ENCODE results near the gene ADAMTS6. TPM values are rescaled to one million over a fixed set of nuclear protein-coding genes. Genes with fewer than 3 reads are reported as not detected.

Gene ADAMTS6
- total RNA-seq, 1 donor from 2014 or later: 17.6 TPM

- TF ChIP-seq CTCF (IDR thresholded peaks at IDR 0.05; ENCODE audit: insufficient read depth, low read length, severe bottlenecking): no peak
- Histone ChIP-seq H3K36me3 (ENCODE audit: control insufficient read depth, insufficient read depth, low read length) (no peaks in the 10 kb centered on the region), H3K27me3 (ENCODE audit: control insufficient read depth, insufficient read depth, low read length) (no peaks in the 10 kb centered on the region), H3K4me3 (ENCODE audit: low read depth, low read length) (no peak overlapping the region)
- DNase-seq (ENCODE audit: low read depth) (no peak), FAIRE-seq (no peak)
Measured at GRCh38 chr5:65299861-65300260, 181.9 kb downstream of the ADAMTS6 start.

GRCh38 chr5:65296067-65296466 is 185.7 kb downstream of the ADAMTS6 start:
- FAIRE-seq: no peak
- TF ChIP-seq CTCF (IDR thresholded peaks at IDR 0.05; ENCODE audit: insufficient read depth, low read length, severe bottlenecking): no peak

GRCh38 chr5:65292196-65292595 is 189.5 kb downstream of the ADAMTS6 start:
- DNase-seq (ENCODE audit: low read depth) (no peak), FAIRE-seq (no peak)
- no peak for TF ChIP-seq CTCF (IDR thresholded peaks at IDR 0.05; ENCODE audit: insufficient read depth, low read length, severe bottlenecking)
- H3K36me3 ChIP-seq (ENCODE audit: control insufficient read depth, insufficient read depth, low read length): no peaks in the 10 kb centered on the region
- no peaks in the 10 kb centered on the region for H3K27me3 ChIP-seq (ENCODE audit: control insufficient read depth, insufficient read depth, low read length)
- no peak overlapping the region for H3K4me3 ChIP-seq (ENCODE audit: low read depth, low read length)

More at GRCh38 chr5:65296067-65296466, 185.7 kb downstream of the ADAMTS6 start:
- no peak for DNase-seq (ENCODE audit: low read depth)
- Histone ChIP-seq H3K36me3 (ENCODE audit: control insufficient read depth, insufficient read depth, low read length) (no peaks in the 10 kb centered on the region), H3K4me3 (ENCODE audit: low read depth, low read length) (no peak overlapping the region), H3K27me3 (ENCODE audit: control insufficient read depth, insufficient read depth, low read length) (no peaks in the 10 kb centered on the region)

GRCh38 chr5:65290677-65291076 is 191.0 kb downstream of the ADAMTS6 start:
- Histone ChIP-seq H3K27me3 (ENCODE audit: control insufficient read depth, insufficient read depth, low read length) (no peaks in the 10 kb centered on the region), H3K36me3 (ENCODE audit: control insufficient read depth, insufficient read depth, low read length) (no peaks in the 10 kb centered on the region), H3K4me3 (ENCODE audit: low read depth, low read length) (no peak overlapping the region)
- FAIRE-seq (no peak), DNase-seq (ENCODE audit: low read depth) (no peak)
- no peak for TF ChIP-seq CTCF (IDR thresholded peaks at IDR 0.05; ENCODE audit: insufficient read depth, low read length, severe bottlenecking)

- H3K4me3 ChIP-seq (ENCODE audit: low read depth, low read length): no peak overlapping the region
- DNase-seq (ENCODE audit: low read depth) (no peak), FAIRE-seq (no peak)
- TF ChIP-seq CTCF (IDR thresholded peaks at IDR 0.05; ENCODE audit: insufficient read depth, low read length, severe bottlenecking): no peak
- no peaks in the 10 kb centered on the region for H3K27me3 ChIP-seq (ENCODE audit: control insufficient read depth, insufficient read depth, low read length)
- no peaks in the 10 kb centered on the region for H3K36me3 ChIP-seq (ENCODE audit: control insufficient read depth, insufficient read depth, low read length)
Measured at GRCh38 chr5:65288657-65289056, 193.1 kb downstream of the ADAMTS6 start.

GRCh38 chr5:65279603-65280002 is 202.1 kb downstream of the ADAMTS6 start:
- H3K4me3 ChIP-seq (ENCODE audit: low read depth, low read length): no peak overlapping the region
- H3K27me3 ChIP-seq (ENCODE audit: control insufficient read depth, insufficient read depth, low read length): no peaks in the 10 kb centered on the region
- no peaks in the 10 kb centered on the region for H3K36me3 ChIP-seq (ENCODE audit: control insufficient read depth, insufficient read depth, low read length)
- FAIRE-seq (no peak), DNase-seq (ENCODE audit: low read depth) (no peak)
- TF ChIP-seq CTCF (IDR thresholded peaks at IDR 0.05; ENCODE audit: insufficient read depth, low read length, severe bottlenecking): no peak

Measured in bronchial epithelial cell (primary cell).